Lower leg skin (tissue), 4 donors: ENCODE data around the gene CAP2. TPM values are rescaled to one million over a fixed set of nuclear protein-coding genes. Genes with fewer than 3 reads are reported as not detected.

Source experiments
- DNase-seq, 2 donors: peaks; one replicate each; pipeline ENCODE4 v3.0.0-alpha.2; 2019; ENCODE audit warnings: low spot score in 2 of 2
- H3K4me3 ChIP-seq: fragments of 200-600 bp; sonication (generic); 2 replicates; pipeline ENCODE4 v1.5.1; 2017; ENCODE audit warnings: mild to moderate bottlenecking, low read depth; ENCODE audit not compliant: poor library complexity, severe bottlenecking
- POLR2A ChIP-seq, 2 donors: fragments of 450-650 bp; IDR thresholded peaks; one replicate each; pipeline ENCODE4 v1.6.1; 2016 to 2017; ENCODE audit warnings: antibody characterized with exemption in 2 of 2, mild to moderate bottlenecking in 1 of 2, moderate library complexity in 1 of 2
- WGBS, 2 donors: methylation state at CpG; one replicate each; pipeline ENCODE4 v1.1.5; 2018; 5-methylcytosine and 5-hydroxymethylcytosine counted together
- intact Hi-C: fragments of 100-400 bp; cut with DNase I; formaldehyde crosslinking; loops from one replicate; pipeline ENCODE4 v1.15.0; 2023; ENCODE audit warnings: low total_unique reads
- total RNA-seq, 4 donors: library from RNA; depleted of rRNA; stranded (reverse); fragments of >200 nt; gene quantifications; one replicate each; pipeline ENCODE4 v1.1.0, GENCODE V29; 2016
- TF ChIP-seq, protein P1 (sequence below), 3 donors: fragments of 450-650 bp; IDR thresholded peaks; one replicate each; pipeline ENCODE4 v1.5.1; 2016; ENCODE audit warnings: antibody characterized with exemption in 3 of 3, mild to moderate bottlenecking in 3 of 3, moderate library complexity in 2 of 3

Gene CAP2
- total RNA-seq, 4 donors from 2014 or later = 1.1 to 2.3 (median 1.7) TPM

DNA sequence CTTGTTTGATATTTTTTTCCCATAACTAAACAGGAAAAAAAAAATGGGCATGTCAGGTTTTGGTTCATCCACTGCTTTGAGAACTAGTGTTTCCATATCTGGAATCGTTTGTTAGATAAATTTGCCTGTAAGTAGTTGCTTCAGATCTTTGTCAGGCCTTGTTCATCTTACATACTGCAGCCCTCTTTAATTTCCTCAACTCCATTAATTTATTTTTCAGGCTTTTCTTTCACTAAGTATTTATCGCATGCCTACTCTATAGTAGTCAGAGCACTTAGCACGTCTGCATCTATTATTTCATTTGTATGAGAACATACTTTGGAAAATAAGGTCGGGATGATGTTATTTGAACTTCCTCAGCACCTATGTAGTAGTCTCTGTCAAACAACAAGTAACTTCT lies 80.9 kb downstream of the CAP2 start:
- H3K4me3 ChIP-seq = no peak overlapping the region
- no peak for TF ChIP-seq POLR2A (IDR thresholded peaks at IDR 0.05)
- TF ChIP-seq, protein P1, sequence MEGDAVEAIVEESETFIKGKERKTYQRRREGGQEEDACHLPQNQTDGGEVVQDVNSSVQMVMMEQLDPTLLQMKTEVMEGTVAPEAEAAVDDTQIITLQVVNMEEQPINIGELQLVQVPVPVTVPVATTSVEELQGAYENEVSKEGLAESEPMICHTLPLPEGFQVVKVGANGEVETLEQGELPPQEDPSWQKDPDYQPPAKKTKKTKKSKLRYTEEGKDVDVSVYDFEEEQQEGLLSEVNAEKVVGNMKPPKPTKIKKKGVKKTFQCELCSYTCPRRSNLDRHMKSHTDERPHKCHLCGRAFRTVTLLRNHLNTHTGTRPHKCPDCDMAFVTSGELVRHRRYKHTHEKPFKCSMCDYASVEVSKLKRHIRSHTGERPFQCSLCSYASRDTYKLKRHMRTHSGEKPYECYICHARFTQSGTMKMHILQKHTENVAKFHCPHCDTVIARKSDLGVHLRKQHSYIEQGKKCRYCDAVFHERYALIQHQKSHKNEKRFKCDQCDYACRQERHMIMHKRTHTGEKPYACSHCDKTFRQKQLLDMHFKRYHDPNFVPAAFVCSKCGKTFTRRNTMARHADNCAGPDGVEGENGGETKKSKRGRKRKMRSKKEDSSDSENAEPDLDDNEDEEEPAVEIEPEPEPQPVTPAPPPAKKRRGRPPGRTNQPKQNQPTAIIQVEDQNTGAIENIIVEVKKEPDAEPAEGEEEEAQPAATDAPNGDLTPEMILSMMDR (IDR thresholded peaks at IDR 0.05) = no peak
- intact Hi-C loops = no loop called here
- 86 to 89% methylated on average over 4 of the region's 4 CpGs for WGBS, 2 donors
- no peak for DNase-seq

DNA sequence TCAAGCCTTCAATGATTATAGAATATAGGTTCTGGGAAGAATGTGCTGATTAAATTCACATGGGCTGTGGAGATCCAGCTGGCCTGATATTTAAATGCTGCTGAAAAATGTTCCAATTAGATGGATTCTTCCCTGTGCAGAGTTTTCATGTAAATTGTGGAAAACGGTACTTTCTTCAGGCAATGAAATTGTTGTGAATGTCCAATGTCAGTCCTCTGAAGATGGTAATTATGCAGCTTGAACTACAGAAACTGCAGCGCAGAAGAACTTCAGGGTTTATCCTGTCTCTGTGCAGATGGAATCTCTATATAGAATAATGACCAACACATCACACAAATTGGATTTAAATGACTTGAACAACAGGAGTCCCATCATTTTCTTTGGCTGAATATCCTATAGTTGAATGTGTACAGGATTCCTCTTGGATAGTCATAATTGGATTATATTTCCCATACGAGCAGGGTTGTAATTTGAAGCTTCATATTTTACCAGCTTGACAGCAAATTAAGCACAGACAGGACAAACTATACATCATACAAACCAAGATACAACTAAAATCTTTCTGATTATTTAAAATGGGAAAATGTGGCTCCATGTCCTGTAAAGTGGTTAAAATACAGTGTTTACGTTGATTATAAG lies 82.3 kb downstream of the CAP2 start:
- H3K4me3 ChIP-seq = no peak overlapping the region
- WGBS, 2 donors = 91 to 92% methylated on average over 4 of the region's 4 CpGs
- intact Hi-C loops = loop anchor here (5.0 kb wide), 1 partner anchor 918 kb away; no protein-coding TSS in a partner anchor
- no peak for TF ChIP-seq POLR2A (IDR thresholded peaks at IDR 0.05)
- peak in 1 of 2 donors; percentile 0 for DNase-seq

DNA sequence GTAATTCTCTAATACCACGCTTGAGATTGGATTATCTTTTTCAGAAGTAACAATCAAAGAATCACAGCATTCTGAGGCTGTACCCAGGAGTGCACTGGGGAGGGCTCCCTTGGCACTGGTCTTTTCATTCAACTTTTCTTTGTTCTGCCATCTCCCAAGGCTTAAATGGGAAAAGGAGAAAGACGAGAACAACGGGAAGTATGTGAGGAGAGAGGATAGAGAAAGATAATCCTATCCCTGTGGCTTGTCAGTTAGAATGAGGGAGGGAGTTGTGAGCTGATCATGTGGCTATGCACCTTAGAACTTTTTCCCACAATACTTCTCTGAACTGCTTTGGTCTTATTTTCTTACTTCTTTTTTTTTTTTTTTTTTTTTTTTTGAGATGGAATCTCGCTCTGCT lies 83.1 kb downstream of the CAP2 start:
- WGBS, 2 donors = 91 to 92% methylated on average over 4 of the region's 4 CpGs
- DNase-seq = peak in 1 of 2 donors; percentile 20
- H3K4me3 ChIP-seq = no peak overlapping the region
- TF ChIP-seq, protein P1 (IDR thresholded peaks at IDR 0.05) = no peak
- no peak for TF ChIP-seq POLR2A (IDR thresholded peaks at IDR 0.05)
- intact Hi-C loops = loop anchor here (5.0 kb wide), 1 partner anchor 919 kb away; no protein-coding TSS in a partner anchor

DNA sequence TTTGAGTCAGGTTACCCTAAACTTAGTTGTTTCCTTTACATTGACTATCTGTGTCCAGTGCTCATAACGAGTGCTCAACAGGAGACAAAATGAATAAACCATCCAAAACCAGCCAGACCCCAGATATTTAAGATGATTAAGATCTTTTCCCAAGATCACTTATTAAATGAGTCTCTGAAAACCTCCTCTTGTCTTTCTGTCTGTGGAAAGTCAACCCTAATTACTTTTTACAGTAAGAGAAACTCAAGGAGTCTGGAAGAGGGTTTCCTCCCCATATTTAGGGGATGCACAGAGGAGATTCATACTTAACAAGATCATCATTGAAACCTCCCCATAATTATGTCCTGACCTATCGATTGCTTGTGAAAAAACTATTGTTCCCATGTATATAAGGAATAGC lies 84.0 kb downstream of the CAP2 start:
- intact Hi-C loops = loop anchor here (5.0 kb wide), 1 partner anchor 920 kb away; no protein-coding TSS in a partner anchor
- WGBS, 2 donors = 88 to 93% methylated on average over 2 of the region's 2 CpGs
- TF ChIP-seq, protein P1 (IDR thresholded peaks at IDR 0.05) = no peak
- no peak for TF ChIP-seq POLR2A (IDR thresholded peaks at IDR 0.05)
- DNase-seq = no peak
- no peak overlapping the region for H3K4me3 ChIP-seq

DNA sequence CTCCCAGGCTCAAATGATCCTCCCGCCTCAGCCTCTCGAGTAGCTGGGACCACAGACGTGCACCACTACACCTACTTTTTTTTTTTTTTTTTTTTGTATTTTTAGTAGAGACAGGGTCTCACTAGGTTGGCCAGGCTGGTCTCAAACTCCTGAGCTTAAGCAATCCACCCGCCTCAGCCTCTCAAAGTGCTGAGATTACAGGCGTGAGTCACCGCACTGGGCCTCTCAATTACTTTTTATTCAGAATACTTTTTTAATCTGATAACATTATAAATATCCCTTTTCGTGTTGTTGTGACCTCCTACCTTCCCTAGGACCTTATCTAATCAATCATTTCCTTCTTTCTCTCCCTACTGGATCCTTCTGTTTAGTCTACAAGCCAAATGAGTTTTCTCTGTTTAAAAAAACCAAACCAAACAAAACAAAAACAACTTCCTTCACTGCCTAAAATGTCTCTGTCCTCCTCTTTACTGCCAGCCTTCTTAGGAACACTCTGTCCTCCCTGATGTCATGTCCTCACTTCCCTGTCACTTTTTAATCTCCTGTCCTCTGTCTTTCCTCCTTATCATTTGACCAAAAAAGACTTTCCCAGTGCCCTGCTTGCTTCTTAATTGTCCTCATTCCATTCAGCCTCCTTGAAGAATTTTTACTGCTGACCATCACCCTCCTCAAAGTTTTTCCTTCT lies 85.0 kb downstream of the CAP2 start:
- 86 to 88% methylated on average over 7 of the region's 7 CpGs for WGBS, 2 donors
- peak in 1 of 2 donors; percentile 29 for DNase-seq
- no peak overlapping the region for H3K4me3 ChIP-seq
- no peak for TF ChIP-seq POLR2A (IDR thresholded peaks at IDR 0.05)
- TF ChIP-seq, protein P1 (IDR thresholded peaks at IDR 0.05) = no peak
- intact Hi-C loops = loop anchor here (5.0 kb wide), 1 partner anchor 921 kb away; no protein-coding TSS in a partner anchor

DNA sequence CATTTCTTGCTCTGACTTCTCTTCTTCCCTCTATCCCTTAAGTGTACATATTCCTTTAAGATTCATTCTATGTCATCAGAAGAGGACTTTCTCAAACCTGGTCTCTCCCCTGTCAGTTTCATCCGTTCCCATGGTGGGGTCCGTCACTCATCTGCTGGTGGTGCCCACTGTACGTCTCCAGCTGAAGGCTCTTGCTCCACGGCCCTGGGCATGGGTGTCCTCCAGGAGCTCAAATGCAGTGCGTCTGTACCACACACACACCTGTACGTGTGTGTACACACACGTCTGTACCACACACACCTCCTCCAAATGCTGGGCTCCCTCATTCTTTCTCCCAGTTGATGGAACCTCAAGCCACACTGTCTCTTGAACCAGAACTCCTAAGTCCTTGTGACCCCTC lies 85.6 kb downstream of the CAP2 start:
- intact Hi-C loops = loop anchor here (5.0 kb wide), 1 partner anchor 922 kb away; no protein-coding TSS in a partner anchor
- 90 to 91% methylated on average over 7 of the region's 7 CpGs for WGBS, 2 donors

More for the DNA sequence above, 85.6 kb downstream of the CAP2 start:
- no peak for TF ChIP-seq POLR2A (IDR thresholded peaks at IDR 0.05)
- TF ChIP-seq, protein P1 (IDR thresholded peaks at IDR 0.05) = no peak
- peak in 1 of 2 donors; percentile 58 for DNase-seq
- H3K4me3 ChIP-seq = no peak overlapping the region
